ENCODE results near the gene UGT3A2.

The UGT3A2 gene

DNA sequence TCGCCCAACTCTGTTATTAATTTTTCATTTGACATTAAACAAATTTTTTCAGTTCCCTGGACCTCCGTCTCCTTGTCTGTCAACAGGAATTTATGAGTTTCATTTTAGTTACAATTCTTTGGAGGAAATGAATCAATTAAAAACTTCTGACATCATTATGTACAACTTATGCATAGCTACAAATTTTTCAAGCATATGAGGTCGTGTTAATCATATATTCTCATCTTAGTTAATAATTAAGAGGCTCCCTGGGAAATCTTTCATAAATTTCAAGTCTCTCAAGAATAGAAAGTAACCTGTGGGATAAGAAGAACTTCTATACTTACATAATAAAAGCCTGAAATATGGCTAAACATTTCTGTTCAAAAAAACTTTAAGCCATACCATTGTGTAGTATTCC lies 78.9 kb downstream of the UGT3A2 start:
- TF ChIP-seq, protein P1, sequence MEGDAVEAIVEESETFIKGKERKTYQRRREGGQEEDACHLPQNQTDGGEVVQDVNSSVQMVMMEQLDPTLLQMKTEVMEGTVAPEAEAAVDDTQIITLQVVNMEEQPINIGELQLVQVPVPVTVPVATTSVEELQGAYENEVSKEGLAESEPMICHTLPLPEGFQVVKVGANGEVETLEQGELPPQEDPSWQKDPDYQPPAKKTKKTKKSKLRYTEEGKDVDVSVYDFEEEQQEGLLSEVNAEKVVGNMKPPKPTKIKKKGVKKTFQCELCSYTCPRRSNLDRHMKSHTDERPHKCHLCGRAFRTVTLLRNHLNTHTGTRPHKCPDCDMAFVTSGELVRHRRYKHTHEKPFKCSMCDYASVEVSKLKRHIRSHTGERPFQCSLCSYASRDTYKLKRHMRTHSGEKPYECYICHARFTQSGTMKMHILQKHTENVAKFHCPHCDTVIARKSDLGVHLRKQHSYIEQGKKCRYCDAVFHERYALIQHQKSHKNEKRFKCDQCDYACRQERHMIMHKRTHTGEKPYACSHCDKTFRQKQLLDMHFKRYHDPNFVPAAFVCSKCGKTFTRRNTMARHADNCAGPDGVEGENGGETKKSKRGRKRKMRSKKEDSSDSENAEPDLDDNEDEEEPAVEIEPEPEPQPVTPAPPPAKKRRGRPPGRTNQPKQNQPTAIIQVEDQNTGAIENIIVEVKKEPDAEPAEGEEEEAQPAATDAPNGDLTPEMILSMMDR (IDR thresholded peaks at IDR 0.05; ENCODE audit: poor library complexity, severe bottlenecking) = no peak
- DNase-seq (ENCODE audit: low spot score) = no peak
- Histone ChIP-seq H3K27me3 (ENCODE audit: insufficient read depth, poor library complexity, severe bottlenecking) (peaks cover 58% of the 10 kb centered on the region), H3K27ac (ENCODE audit: poor library complexity, severe bottlenecking) (no peak overlapping the region), H3K9me3 (ENCODE audit: severe bottlenecking) (no peaks in the 10 kb centered on the region), H3K36me3 (ENCODE audit: low read depth) (no peaks in the 10 kb centered on the region), H3K4me1 (ENCODE audit: insufficient read depth, poor library complexity, severe bottlenecking) (peaks cover 3% of the 10 kb centered on the region), H3K4me3 (ENCODE audit: severe bottlenecking) (no peak overlapping the region)
- ATAC-seq (ENCODE audit: low read depth) = no peak
